ENCODE data around the gene ARPP21.

Gene ARPP21

GRCh38 chr3:35644451-35644850 lies 5.1 kb downstream of the ARPP21 start:
- H3K4me1 ChIP-seq (ENCODE audit: control insufficient read depth, insufficient read depth, low read length), result peaks cover 8% of the 10 kb centered on the region
- H3K4me3 ChIP-seq (ENCODE audit: low read length), result no peak overlapping the region
- H3K27me3 ChIP-seq (ENCODE audit: control insufficient read depth, insufficient read depth, low read length), result peaks cover 12% of the 10 kb centered on the region
- H3K4me2 ChIP-seq (ENCODE audit: low read length), result no peak overlapping the region
- H3K36me3 ChIP-seq (ENCODE audit: insufficient read depth, low read length), result no peaks in the 10 kb centered on the region
- no peak overlapping the region for H3K9ac ChIP-seq (ENCODE audit: low read depth, low read length)
- no peaks in the 10 kb centered on the region for H3K9me3 ChIP-seq (replicated peaks; ENCODE audit: low read length)

GRCh38 chr3:35645189-35645588 lies 5.9 kb downstream of the ARPP21 start:
- peaks cover 8% of the 10 kb centered on the region for H3K4me1 ChIP-seq (ENCODE audit: control insufficient read depth, insufficient read depth, low read length)
- H3K27me3 ChIP-seq (ENCODE audit: control insufficient read depth, insufficient read depth, low read length), result peaks cover 7% of the 10 kb centered on the region
- H3K4me2 ChIP-seq (ENCODE audit: low read length), result no peak overlapping the region
- no peak overlapping the region for H3K4me3 ChIP-seq (ENCODE audit: low read length)
- H3K9me3 ChIP-seq (replicated peaks; ENCODE audit: low read length), result no peaks in the 10 kb centered on the region
- no peak overlapping the region for H3K9ac ChIP-seq (ENCODE audit: low read depth, low read length)
- H3K36me3 ChIP-seq (ENCODE audit: insufficient read depth, low read length), result no peaks in the 10 kb centered on the region

GRCh38 chr3:35646081-35646480 lies 6.8 kb downstream of the ARPP21 start:
- H3K4me3 ChIP-seq (ENCODE audit: low read length), result no peak overlapping the region
- H3K9ac ChIP-seq (ENCODE audit: low read depth, low read length), result no peak overlapping the region
- no peaks in the 10 kb centered on the region for H3K9me3 ChIP-seq (replicated peaks; ENCODE audit: low read length)
- H3K4me1 ChIP-seq (ENCODE audit: control insufficient read depth, insufficient read depth, low read length), result peaks cover 8% of the 10 kb centered on the region
- no peaks in the 10 kb centered on the region for H3K36me3 ChIP-seq (ENCODE audit: insufficient read depth, low read length)
- H3K4me2 ChIP-seq (ENCODE audit: low read length), result no peak overlapping the region
- peaks cover 4% of the 10 kb centered on the region for H3K27me3 ChIP-seq (ENCODE audit: control insufficient read depth, insufficient read depth, low read length)

- no peak overlapping the region for H3K4me3 ChIP-seq (ENCODE audit: low read length)
- peaks cover 18% of the 10 kb centered on the region for H3K4me1 ChIP-seq (ENCODE audit: control insufficient read depth, insufficient read depth, low read length)
- no peaks in the 10 kb centered on the region for H3K27me3 ChIP-seq (ENCODE audit: control insufficient read depth, insufficient read depth, low read length)
- H3K36me3 ChIP-seq (ENCODE audit: insufficient read depth, low read length), result no peaks in the 10 kb centered on the region
- H3K4me2 ChIP-seq (ENCODE audit: low read length), result no peak overlapping the region
- H3K9me3 ChIP-seq (replicated peaks; ENCODE audit: low read length), result no peaks in the 10 kb centered on the region
- H3K9ac ChIP-seq (ENCODE audit: low read depth, low read length), result no peak overlapping the region
Observed at GRCh38 chr3:35647461-35647860, 8.1 kb downstream of the ARPP21 start.

GRCh38 chr3:35648347-35648746 lies 9.0 kb downstream of the ARPP21 start:
- Histone ChIP-seq H3K9me3 (replicated peaks; ENCODE audit: low read length) (no peaks in the 10 kb centered on the region), H3K4me3 (ENCODE audit: low read length) (no peak overlapping the region), H3K36me3 (ENCODE audit: insufficient read depth, low read length) (no peaks in the 10 kb centered on the region), H3K9ac (ENCODE audit: low read depth, low read length) (no peak overlapping the region), H3K27me3 (ENCODE audit: control insufficient read depth, insufficient read depth, low read length) (no peaks in the 10 kb centered on the region), H3K4me2 (ENCODE audit: low read length) (no peak overlapping the region), H3K4me1 (ENCODE audit: control insufficient read depth, insufficient read depth, low read length) (peaks cover 20% of the 10 kb centered on the region)

- Histone ChIP-seq H3K4me1 (ENCODE audit: control insufficient read depth, insufficient read depth, low read length) (peaks cover 20% of the 10 kb centered on the region), H3K4me2 (ENCODE audit: low read length) (no peak overlapping the region)
Observed at GRCh38 chr3:35649405-35649804, 10.1 kb downstream of the ARPP21 start.

GRCh38 chr3:35651426-35651825 lies 12.1 kb downstream of the ARPP21 start:
- Histone ChIP-seq H3K27me3 (ENCODE audit: control insufficient read depth, insufficient read depth, low read length) (no peaks in the 10 kb centered on the region), H3K4me3 (ENCODE audit: low read length) (no peak overlapping the region)

More at GRCh38 chr3:35649405-35649804, 10.1 kb downstream of the ARPP21 start:
- no peak overlapping the region for H3K4me3 ChIP-seq (ENCODE audit: low read length)
- H3K9me3 ChIP-seq (replicated peaks; ENCODE audit: low read length), result no peaks in the 10 kb centered on the region
- no peak overlapping the region for H3K9ac ChIP-seq (ENCODE audit: low read depth, low read length)
- no peaks in the 10 kb centered on the region for H3K36me3 ChIP-seq (ENCODE audit: insufficient read depth, low read length)
- no peaks in the 10 kb centered on the region for H3K27me3 ChIP-seq (ENCODE audit: control insufficient read depth, insufficient read depth, low read length)

GRCh38 chr3:35651851-35652250 lies 12.5 kb downstream of the ARPP21 start:
- H3K4me2 ChIP-seq (ENCODE audit: low read length), result no peak overlapping the region
- no peak overlapping the region for H3K9ac ChIP-seq (ENCODE audit: low read depth, low read length)
- H3K36me3 ChIP-seq (ENCODE audit: insufficient read depth, low read length), result no peaks in the 10 kb centered on the region
- H3K9me3 ChIP-seq (replicated peaks; ENCODE audit: low read length), result no peaks in the 10 kb centered on the region
- no peak overlapping the region for H3K4me3 ChIP-seq (ENCODE audit: low read length)
- peaks cover 20% of the 10 kb centered on the region for H3K4me1 ChIP-seq (ENCODE audit: control insufficient read depth, insufficient read depth, low read length)
- no peaks in the 10 kb centered on the region for H3K27me3 ChIP-seq (ENCODE audit: control insufficient read depth, insufficient read depth, low read length)

More at GRCh38 chr3:35651426-35651825, 12.1 kb downstream of the ARPP21 start:
- no peaks in the 10 kb centered on the region for H3K9me3 ChIP-seq (replicated peaks; ENCODE audit: low read length)
- H3K4me1 ChIP-seq (ENCODE audit: control insufficient read depth, insufficient read depth, low read length), result peaks cover 20% of the 10 kb centered on the region
- H3K4me2 ChIP-seq (ENCODE audit: low read length), result no peak overlapping the region
- no peak overlapping the region for H3K9ac ChIP-seq (ENCODE audit: low read depth, low read length)
- H3K36me3 ChIP-seq (ENCODE audit: insufficient read depth, low read length), result no peaks in the 10 kb centered on the region

- no peak overlapping the region for H3K9ac ChIP-seq (ENCODE audit: low read depth, low read length)
- no peaks in the 10 kb centered on the region for H3K27me3 ChIP-seq (ENCODE audit: control insufficient read depth, insufficient read depth, low read length)
- H3K4me2 ChIP-seq (ENCODE audit: low read length), result no peak overlapping the region
- H3K9me3 ChIP-seq (replicated peaks; ENCODE audit: low read length), result no peaks in the 10 kb centered on the region
- no peaks in the 10 kb centered on the region for H3K36me3 ChIP-seq (ENCODE audit: insufficient read depth, low read length)
- H3K4me3 ChIP-seq (ENCODE audit: low read length), result no peak overlapping the region
- H3K4me1 ChIP-seq (ENCODE audit: control insufficient read depth, insufficient read depth, low read length), result peaks cover 17% of the 10 kb centered on the region
Observed at GRCh38 chr3:35653347-35653746, 14.0 kb downstream of the ARPP21 start.

GRCh38 chr3:35654476-35654875 lies 15.2 kb downstream of the ARPP21 start:
- H3K4me3 ChIP-seq (ENCODE audit: low read length), result no peak overlapping the region
- H3K27me3 ChIP-seq (ENCODE audit: control insufficient read depth, insufficient read depth, low read length), result no peaks in the 10 kb centered on the region
- peaks cover 13% of the 10 kb centered on the region for H3K4me1 ChIP-seq (ENCODE audit: control insufficient read depth, insufficient read depth, low read length)
- no peaks in the 10 kb centered on the region for H3K36me3 ChIP-seq (ENCODE audit: insufficient read depth, low read length)
- no peak overlapping the region for H3K4me2 ChIP-seq (ENCODE audit: low read length)
- H3K9me3 ChIP-seq (replicated peaks; ENCODE audit: low read length), result no peaks in the 10 kb centered on the region
- H3K9ac ChIP-seq (ENCODE audit: low read depth, low read length), result no peak overlapping the region

GRCh38 chr3:35658686-35659085 lies 19.4 kb downstream of the ARPP21 start:
- Histone ChIP-seq H3K36me3 (ENCODE audit: insufficient read depth, low read length) (no peaks in the 10 kb centered on the region), H3K4me2 (ENCODE audit: low read length) (no peak overlapping the region), H3K4me1 (ENCODE audit: control insufficient read depth, insufficient read depth, low read length) (peaks cover 3% of the 10 kb centered on the region), H3K4me3 (ENCODE audit: low read length) (no peak overlapping the region), H3K9me3 (replicated peaks; ENCODE audit: low read length) (no peaks in the 10 kb centered on the region), H3K9ac (ENCODE audit: low read depth, low read length) (no peak overlapping the region), H3K27me3 (ENCODE audit: control insufficient read depth, insufficient read depth, low read length) (no peaks in the 10 kb centered on the region)

- H3K27me3 ChIP-seq (ENCODE audit: control insufficient read depth, insufficient read depth, low read length), result no peaks in the 10 kb centered on the region
- no peaks in the 10 kb centered on the region for H3K9me3 ChIP-seq (replicated peaks; ENCODE audit: low read length)
- no peak overlapping the region for H3K4me3 ChIP-seq (ENCODE audit: low read length)
- H3K36me3 ChIP-seq (ENCODE audit: insufficient read depth, low read length), result no peaks in the 10 kb centered on the region
- no peak overlapping the region for H3K9ac ChIP-seq (ENCODE audit: low read depth, low read length)
- no peak overlapping the region for H3K4me2 ChIP-seq (ENCODE audit: low read length)
- H3K4me1 ChIP-seq (ENCODE audit: control insufficient read depth, insufficient read depth, low read length), result peaks cover 14% of the 10 kb centered on the region
Observed at GRCh38 chr3:35659768-35660167, 20.4 kb downstream of the ARPP21 start.
